Transverse colon (tissue), 3 donors: ENCODE measurements around the gene TBC1D30.

ENCODE experiments used
- EP300 ChIP-seq: sonication (generic); formaldehyde crosslinking; IDR thresholded peaks from one replicate; pipeline ENCODE4 v1.6.1; 2017; ENCODE audit warnings: antibody characterized with exemption, low read depth
- POLR2A ChIP-seq: fragments of 450-650 bp; IDR thresholded peaks from one replicate; pipeline ENCODE4 v1.6.1; 2016; ENCODE audit warnings: antibody characterized with exemption, mild to moderate bottlenecking, moderate library complexity
- TF ChIP-seq, protein P1 (sequence below), 5 experiments: fragments of 200-600 bp in 3 of 5; fragments of 450-650 bp in 2 of 5; sonication (generic) in 3 of 5; IDR thresholded peaks; 1 replicate in 2 of 5; 2 replicates in 3 of 5; pipeline ENCODE4 v1.5.1; 2016 to 2017; ENCODE audit warnings: antibody characterized with exemption in 5 of 5, inconsistent platforms in 3 of 5, mild to moderate bottlenecking in 2 of 5, moderate library complexity in 1 of 5

DNA sequence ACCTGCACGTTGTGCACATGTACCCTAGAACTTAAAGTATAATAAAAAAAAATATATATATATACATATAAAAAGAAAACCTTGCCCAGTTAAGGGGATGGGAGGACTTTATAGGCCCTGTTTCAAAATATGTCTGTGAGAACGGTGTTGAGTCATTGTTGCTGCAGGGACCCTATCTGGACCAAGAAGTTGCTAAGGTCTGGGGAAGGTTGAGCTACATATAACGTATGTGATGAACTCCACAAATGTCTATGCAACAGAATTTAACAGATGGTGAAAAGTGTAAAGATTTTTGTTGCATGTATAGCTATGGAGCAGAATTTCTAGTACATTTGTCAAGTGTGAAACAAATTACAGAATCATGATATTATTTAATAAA, 59.7 kb downstream of the TBC1D30 start:
- TF ChIP-seq, protein P1, sequence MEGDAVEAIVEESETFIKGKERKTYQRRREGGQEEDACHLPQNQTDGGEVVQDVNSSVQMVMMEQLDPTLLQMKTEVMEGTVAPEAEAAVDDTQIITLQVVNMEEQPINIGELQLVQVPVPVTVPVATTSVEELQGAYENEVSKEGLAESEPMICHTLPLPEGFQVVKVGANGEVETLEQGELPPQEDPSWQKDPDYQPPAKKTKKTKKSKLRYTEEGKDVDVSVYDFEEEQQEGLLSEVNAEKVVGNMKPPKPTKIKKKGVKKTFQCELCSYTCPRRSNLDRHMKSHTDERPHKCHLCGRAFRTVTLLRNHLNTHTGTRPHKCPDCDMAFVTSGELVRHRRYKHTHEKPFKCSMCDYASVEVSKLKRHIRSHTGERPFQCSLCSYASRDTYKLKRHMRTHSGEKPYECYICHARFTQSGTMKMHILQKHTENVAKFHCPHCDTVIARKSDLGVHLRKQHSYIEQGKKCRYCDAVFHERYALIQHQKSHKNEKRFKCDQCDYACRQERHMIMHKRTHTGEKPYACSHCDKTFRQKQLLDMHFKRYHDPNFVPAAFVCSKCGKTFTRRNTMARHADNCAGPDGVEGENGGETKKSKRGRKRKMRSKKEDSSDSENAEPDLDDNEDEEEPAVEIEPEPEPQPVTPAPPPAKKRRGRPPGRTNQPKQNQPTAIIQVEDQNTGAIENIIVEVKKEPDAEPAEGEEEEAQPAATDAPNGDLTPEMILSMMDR (IDR thresholded peaks at IDR 0.05) = no peak
- TF ChIP-seq POLR2A (no peak), EP300 (no peak)
